Measurements from ENCODE around the gene NDUFA1. TPM values are rescaled to one million over a fixed set of nuclear protein-coding genes. Genes with fewer than 3 reads are reported as not detected.

Gene NDUFA1
- total and polyA plus RNA-seq, 2 of the 13 experiments (the other 11 are each of a cell fraction or from before 2014, with no cell fraction given): 150 to 167 TPM

DNA sequence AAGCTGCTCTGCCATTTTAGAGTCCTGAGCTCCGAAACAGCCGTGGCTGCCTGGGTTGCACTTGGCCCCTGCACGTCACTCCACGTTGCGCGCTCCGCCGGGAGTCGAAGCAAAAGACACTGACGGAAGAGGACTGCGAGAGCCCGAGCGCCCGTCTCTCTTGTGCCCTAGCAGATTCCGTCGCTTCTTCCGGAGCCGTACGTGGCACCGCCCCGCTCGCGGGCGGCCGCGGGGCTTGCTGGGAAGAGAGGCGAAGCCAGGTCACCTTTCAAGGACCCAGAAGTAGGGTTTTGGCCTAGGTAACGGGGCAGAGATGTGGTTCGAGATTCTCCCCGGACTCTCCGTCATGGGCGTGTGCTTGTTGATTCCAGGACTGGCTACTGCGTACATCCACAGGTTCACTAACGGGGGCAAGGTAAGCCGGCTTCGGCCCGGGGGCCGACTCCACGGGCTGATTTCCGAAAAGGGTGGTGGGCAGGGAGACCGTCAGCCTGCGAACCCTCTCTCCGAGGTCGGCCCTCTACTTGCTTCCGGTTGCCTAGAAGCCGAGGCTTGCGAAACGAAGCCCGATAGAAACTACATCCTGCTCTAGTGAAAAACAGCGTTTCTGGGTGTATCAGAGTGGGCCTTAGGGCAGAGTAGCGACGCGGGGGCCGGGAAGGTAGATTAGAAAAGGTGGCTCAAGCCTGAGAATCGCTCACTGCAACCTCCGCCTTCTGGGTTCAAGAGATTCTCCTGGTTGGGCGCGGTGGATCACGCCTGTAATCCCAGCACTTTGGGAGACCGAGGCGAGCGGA, at the start of gene NDUFA1, which contains the start of gene RNF113A (continued):
- TF ChIP-seq FIP1L1 (IDR thresholded peaks at IDR 0.05; ENCODE audit: borderline replicate concordance, insufficient read depth, low read depth, low read length) (no peak), ZMYM4 (CRISPR knock-in tag; IDR thresholded peaks at IDR 0.05) (peak; percentile 62), ZNF253 (CRISPR knock-in tag; IDR thresholded peaks at IDR 0.05; ENCODE audit: borderline replicate concordance) (no peak), ATF1 (CRISPR knock-in tag; IDR thresholded peaks at IDR 0.05) (0 out of 2 replicates have a peak, but pooled peaks have one; percentile 39), U2AF2 (IDR thresholded peaks at IDR 0.05; ENCODE audit: low read depth, low read length) (no peak), TBX3 (IDR thresholded peaks at IDR 0.05; ENCODE audit: borderline replicate concordance) (no peak), ZNF331 (CRISPR knock-in tag; IDR thresholded peaks at IDR 0.05) (0 out of 2 replicates have a peak, but pooled peaks have one; percentile 40), SOX6 (IDR thresholded peaks at IDR 0.05) (no peak), SOX6 (CRISPR knock-in tag; IDR thresholded peaks at IDR 0.05) (no peak; the same call in 1 of the 2 replicates), RNF2 (conservative IDR thresholded peaks at IDR 0.05; ENCODE audit: low read depth) (no peak), ARNT (IDR thresholded peaks at IDR 0.05) (no peak), ZNF143 (CRISPR knock-in tag; IDR thresholded peaks at IDR 0.05) (peak; percentile 89), HMG20B (CRISPR knock-in tag; conservative IDR thresholded peaks at IDR 0.05) (no peak), TBX2 (CRISPR knock-in tag; IDR thresholded peaks at IDR 0.05; ENCODE audit: borderline replicate concordance) (peak; percentile 76), RAD21 (CRISPR knock-in tag; IDR thresholded peaks at IDR 0.05) (no peak), NCOA2 (CRISPR knock-in tag; IDR thresholded peaks at IDR 0.05) (0 out of 2 replicates have a peak, but pooled peaks have one; percentile 9), ELF3 (CRISPR knock-in tag; IDR thresholded peaks at IDR 0.05) (peak; percentile 69), ATRX (CRISPR knock-in tag; IDR thresholded peaks at IDR 0.05; ENCODE audit: borderline replicate concordance) (no peak), ATF7 (IDR thresholded peaks at IDR 0.05) (no peak), ATF7 (CRISPR knock-in tag; IDR thresholded peaks at IDR 0.05) (no peak)
- TF ChIP-seq, protein P1, sequence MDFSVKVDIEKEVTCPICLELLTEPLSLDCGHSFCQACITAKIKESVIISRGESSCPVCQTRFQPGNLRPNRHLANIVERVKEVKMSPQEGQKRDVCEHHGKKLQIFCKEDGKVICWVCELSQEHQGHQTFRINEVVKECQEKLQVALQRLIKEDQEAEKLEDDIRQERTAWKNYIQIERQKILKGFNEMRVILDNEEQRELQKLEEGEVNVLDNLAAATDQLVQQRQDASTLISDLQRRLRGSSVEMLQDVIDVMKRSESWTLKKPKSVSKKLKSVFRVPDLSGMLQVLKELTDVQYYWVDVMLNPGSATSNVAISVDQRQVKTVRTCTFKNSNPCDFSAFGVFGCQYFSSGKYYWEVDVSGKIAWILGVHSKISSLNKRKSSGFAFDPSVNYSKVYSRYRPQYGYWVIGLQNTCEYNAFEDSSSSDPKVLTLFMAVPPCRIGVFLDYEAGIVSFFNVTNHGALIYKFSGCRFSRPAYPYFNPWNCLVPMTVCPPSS (IDR thresholded peaks at IDR 0.05): no peak
- TF ChIP-seq, protein P2, sequence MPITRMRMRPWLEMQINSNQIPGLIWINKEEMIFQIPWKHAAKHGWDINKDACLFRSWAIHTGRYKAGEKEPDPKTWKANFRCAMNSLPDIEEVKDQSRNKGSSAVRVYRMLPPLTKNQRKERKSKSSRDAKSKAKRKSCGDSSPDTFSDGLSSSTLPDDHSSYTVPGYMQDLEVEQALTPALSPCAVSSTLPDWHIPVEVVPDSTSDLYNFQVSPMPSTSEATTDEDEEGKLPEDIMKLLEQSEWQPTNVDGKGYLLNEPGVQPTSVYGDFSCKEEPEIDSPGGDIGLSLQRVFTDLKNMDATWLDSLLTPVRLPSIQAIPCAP (CRISPR knock-in tag; IDR thresholded peaks at IDR 0.05; ENCODE audit: low read depth): no peak
- TF ChIP-seq, protein P3, sequence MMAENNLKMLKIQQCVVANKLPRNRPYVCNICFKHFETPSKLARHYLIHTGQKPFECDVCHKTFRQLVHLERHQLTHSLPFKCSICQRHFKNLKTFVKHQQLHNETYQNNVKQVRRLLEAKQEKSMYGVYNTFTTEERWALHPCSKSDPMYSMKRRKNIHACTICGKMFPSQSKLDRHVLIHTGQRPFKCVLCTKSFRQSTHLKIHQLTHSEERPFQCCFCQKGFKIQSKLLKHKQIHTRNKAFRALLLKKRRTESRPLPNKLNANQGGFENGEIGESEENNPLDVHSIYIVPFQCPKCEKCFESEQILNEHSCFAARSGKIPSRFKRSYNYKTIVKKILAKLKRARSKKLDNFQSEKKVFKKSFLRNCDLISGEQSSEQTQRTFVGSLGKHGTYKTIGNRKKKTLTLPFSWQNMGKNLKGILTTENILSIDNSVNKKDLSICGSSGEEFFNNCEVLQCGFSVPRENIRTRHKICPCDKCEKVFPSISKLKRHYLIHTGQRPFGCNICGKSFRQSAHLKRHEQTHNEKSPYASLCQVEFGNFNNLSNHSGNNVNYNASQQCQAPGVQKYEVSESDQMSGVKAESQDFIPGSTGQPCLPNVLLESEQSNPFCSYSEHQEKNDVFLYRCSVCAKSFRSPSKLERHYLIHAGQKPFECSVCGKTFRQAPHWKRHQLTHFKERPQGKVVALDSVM (CRISPR knock-in tag; IDR thresholded peaks at IDR 0.05): no peak
- TF ChIP-seq, protein P4, sequence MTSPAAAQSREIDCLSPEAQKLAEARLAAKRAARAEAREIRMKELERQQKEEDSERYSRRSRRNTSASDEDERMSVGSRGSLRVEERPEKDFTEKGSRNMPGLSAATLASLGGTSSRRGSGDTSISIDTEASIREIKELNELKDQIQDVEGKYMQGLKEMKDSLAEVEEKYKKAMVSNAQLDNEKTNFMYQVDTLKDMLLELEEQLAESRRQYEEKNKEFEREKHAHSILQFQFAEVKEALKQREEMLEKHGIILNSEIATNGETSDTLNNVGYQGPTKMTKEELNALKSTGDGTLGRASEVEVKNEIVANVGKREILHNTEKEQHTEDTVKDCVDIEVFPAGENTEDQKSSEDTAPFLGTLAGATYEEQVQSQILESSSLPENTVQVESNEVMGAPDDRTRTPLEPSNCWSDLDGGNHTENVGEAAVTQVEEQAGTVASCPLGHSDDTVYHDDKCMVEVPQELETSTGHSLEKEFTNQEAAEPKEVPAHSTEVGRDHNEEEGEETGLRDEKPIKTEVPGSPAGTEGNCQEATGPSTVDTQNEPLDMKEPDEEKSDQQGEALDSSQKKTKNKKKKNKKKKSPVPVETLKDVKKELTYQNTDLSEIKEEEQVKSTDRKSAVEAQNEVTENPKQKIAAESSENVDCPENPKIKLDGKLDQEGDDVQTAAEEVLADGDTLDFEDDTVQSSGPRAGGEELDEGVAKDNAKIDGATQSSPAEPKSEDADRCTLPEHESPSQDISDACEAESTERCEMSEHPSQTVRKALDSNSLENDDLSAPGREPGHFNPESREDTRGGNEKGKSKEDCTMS (CRISPR knock-in tag; conservative IDR thresholded peaks at IDR 0.05): no peak
- TF ChIP-seq, protein P5, sequence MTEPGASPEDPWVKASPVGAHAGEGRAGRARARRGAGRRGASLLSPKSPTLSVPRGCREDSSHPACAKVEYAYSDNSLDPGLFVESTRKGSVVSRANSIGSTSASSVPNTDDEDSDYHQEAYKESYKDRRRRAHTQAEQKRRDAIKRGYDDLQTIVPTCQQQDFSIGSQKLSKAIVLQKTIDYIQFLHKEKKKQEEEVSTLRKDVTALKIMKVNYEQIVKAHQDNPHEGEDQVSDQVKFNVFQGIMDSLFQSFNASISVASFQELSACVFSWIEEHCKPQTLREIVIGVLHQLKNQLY (CRISPR knock-in tag; IDR thresholded peaks at IDR 0.05): no peak

All from HepG2 (cell line).